Activated effector memory CD4-positive, alpha-beta T cell treated with Interleukin-2 at 50 U/mL for 16 hours (primary cell): ENCODE measurements around the gene NT5DC1.
"Not testable (repeated sequence)": the region's sequence is repeated elsewhere in the genome, so short reads cannot be mapped to it uniquely, and the experiment has no call there.

Experiments used
- DNase-seq: peaks from one replicate; pipeline ENCODE4 v3.0.0-alpha.2; 2020

Gene NT5DC1

DNA sequence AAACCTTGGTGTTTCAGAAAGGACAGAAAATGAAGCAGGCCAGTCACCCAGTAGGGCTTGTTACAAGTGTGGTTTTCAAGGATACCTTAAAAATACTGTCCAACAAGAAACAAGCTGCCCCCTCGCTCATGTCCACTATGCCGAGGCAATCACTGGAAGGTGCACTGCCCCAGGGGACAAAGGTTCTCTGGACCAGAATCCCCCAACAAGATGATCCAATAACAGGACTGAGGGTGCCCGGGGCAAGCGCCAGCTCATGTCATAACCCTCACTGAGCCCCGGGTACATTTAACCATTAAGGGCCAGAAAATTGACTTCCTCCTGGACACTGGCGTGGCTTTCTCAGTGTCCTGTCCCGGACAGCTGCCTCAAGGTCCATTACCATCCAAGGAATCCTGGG lies 6.6 kb upstream of the NT5DC1 start:
- DNase-seq = no peak

DNA sequence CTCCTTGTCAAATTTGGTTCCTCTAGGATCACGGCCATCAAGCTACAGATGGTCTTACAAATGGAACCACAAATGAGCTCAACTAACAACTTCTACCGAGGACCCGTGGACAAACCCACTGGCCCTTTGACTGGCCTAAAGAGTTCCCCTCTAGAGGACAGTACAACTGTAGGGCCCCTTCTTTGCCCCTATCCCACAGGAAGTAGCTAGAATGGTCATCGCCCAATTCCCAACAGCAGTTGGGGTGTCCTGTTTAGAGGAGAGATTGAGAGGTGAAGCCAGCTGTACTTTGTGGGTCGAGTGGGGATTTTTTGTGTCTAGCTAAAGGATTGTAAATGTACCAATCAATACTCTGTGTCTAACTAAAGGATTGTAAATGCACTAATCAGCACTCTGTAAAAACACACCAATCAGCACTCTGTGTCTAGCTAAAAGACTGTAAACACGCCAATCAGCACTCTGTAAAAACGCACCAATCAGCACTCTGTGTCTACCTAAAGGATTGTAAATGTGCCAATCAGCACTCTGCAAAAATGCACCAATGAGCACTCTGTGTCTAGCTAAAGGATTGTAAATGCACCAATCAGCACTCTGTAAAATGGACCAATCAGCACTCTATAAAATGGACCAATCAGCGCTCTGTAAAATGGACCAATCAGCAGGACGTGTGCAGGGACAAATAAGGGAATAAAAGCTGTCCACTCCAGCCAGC lies 4.4 kb upstream of the NT5DC1 start:
- DNase-seq = not testable (repeated sequence)

DNA sequence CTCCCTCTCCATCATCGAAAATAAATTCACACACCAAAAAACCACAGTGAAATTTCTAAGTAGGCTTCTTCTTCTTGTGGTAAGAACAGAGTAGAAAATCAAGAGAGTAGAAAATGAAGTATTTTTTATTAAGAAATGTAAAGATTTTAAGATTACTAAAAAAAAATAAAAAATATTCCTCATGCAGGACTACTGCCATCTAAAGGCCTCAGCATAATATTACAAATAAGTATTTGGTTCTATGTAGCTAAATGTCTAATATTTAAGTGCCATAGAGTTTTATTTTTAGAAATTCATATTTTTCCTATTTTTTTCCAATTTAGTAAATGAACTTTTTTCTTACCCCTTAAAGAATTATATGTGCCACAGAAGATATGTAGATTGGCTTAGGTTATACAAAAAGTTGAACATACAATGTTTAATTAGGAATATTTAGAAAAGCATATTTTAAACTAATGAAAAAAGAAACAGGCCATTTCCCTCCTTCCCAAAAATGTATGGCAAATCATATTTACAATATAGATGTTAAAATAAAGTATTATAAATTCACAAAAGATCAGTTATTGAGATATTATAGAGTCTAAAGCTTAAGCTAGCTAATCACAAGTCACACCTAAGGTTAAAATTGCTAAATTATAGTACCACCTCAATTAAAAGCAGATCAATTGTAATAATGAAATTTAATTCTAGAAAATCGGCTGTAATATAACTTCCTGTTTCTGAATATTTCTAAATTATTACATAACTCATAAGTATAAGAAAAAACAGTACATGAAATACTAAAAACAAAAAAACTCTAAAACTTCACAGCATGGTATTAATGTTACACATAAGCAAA lies 3.5 kb upstream of the NT5DC1 start:
- DNase-seq = no peak

DNA sequence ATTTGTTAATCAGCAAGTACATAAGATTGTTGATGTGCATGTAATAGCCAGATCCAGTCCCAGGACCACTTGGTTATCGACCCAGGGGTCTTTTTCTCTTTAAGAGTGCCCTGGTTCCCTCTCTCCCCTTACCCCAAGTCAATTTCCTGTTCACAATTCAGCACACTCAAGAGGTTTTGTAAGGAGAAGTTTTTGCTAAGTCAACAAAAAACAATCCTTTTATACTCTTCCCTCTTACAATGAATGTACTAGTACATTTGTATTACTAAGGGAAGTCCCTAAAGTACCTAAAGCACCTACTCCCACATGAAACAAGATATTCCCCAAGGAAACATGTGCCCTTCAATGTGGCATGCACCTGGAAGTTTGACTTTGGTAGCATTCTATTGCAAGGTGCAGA lies 1.6 kb upstream of the NT5DC1 start:
- no peak for DNase-seq

DNA sequence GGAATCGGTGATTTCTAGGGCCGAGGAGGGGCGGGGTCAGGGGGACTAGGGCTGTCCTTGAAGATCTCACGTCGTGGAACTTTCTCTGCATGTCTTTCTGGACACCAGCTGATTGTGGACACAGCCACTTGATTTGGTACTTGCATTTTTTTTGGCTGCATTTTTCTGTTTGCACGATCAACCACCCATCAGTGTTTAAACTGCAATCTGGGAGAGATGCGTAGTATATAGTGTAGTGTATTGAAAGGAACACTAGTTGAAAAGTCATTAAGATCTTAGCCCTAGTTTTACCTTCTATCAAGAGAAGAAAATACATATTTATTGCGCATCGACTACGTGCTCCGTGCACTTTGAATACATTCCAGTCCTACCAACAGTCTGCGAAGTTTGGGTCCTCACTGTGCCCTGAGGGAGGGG lies 657 bp downstream of the NT5DC1 start:
- DNase-seq = no peak

DNA sequence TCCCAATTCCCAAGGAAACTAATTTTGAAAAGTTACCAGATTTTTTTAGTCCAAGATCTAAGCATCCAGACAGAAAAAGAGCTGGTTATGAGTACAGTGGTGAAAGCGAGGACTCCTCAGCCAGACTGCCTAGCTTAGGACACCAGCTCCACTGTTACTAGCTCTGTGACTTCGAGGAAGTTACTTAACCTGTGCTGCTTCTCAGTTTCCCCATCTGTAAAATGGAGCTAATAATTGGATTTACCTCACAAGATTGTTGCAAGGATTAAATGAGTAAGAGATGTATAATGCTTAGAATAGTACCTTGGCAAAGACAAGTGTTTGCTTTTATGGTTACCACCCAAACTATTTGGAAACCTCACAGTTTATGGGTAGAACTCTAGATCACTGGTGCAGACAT lies 1.1 kb downstream of the NT5DC1 start:
- DNase-seq = no peak

DNA sequence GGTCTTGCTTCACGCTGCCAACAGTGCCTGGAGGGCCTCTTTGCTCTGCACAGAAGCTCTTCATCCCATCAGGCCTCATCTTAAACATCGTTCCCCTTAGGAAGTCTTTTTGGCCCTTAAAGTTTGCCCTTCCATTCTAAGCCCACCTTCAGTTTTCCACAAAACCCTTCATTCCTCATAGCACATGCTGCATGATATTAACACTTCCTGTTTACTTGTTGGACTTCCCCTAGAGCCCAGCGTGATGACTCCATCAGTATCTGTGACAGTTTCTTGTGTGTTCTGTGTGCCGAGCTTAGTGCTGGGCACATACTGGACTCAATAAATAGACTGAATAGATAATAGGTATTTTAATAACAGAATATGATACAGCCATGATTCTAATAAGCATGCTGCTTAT lies 2.2 kb downstream of the NT5DC1 start:
- DNase-seq = no peak

DNA sequence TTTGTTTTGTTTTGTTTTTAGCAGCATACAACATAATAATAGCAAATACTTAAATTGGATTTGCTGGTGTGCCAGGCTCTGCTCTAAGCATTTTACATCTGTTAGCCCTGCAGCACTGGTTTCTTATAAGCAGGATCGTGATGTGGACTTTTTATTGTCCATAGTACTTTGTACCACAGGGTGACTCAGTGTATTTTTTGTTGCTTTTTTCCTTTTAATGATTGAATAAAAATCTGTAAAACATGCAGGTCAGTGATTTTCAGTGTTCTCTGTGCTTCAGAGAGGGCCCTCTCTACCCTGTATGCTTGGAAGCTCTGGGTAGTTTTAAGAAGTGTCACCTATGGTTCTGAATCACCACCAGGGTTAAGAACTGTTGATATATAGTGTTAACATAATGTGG lies 4.0 kb downstream of the NT5DC1 start:
- no peak for DNase-seq

DNA sequence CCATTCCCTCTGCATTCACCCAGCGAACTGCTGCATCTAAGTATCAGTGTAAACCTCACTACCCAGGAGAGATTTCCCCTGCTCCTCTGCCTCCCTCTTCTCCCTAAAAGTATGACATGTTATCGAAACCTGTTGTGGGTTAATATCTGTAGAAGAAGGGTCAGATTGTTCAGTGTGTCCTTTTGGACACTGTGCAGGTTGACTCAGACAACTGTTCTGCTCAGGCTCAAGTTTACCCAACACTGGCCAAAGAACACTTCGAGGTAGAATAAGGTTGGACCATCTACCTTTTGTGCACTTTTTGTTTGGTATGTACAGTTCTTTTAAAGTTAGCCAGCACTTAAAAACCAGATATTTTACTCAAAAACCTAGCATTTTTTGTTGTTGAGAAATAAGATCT lies 4.6 kb downstream of the NT5DC1 start:
- DNase-seq = no peak

DNA sequence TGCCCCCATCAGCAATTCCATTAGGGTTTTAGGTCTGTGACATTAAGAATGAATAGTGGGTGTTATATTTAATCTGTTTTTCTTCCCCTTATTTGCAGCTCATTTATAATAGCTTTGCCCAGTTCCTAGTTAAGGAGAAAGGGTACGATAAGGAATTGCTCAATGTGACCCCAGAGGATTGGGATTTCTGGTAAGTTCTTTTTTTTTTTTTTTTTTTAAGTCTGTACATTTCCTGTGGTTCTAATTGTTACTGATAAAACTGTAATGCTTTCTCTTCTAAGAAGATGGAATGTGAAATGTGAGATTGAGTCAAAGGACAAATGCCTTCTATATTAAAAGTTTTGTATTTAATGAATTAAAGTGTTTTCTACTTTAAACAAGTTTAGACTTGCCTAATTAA lies 5.5 kb downstream of the NT5DC1 start:
- DNase-seq = no peak

DNA sequence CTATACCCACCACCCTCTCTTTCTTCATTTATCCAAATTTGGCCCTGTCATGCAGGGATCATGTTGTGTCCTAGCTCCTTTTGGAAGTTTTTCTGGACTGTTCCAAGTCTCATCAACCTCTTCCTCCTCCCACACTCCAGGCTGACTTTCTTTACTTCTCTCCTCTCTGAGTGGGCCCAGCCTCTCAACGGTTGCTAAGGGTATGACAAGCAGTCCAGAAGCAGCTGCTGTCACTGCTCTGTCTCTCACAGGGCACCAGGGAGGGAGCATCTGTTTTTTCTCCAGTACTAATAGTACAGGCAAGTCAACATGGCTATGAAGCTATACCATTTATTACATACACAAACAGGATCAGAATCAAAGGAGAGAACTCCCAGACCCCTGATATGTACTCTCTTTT lies 8.2 kb downstream of the NT5DC1 start:
- no peak for DNase-seq

DNA sequence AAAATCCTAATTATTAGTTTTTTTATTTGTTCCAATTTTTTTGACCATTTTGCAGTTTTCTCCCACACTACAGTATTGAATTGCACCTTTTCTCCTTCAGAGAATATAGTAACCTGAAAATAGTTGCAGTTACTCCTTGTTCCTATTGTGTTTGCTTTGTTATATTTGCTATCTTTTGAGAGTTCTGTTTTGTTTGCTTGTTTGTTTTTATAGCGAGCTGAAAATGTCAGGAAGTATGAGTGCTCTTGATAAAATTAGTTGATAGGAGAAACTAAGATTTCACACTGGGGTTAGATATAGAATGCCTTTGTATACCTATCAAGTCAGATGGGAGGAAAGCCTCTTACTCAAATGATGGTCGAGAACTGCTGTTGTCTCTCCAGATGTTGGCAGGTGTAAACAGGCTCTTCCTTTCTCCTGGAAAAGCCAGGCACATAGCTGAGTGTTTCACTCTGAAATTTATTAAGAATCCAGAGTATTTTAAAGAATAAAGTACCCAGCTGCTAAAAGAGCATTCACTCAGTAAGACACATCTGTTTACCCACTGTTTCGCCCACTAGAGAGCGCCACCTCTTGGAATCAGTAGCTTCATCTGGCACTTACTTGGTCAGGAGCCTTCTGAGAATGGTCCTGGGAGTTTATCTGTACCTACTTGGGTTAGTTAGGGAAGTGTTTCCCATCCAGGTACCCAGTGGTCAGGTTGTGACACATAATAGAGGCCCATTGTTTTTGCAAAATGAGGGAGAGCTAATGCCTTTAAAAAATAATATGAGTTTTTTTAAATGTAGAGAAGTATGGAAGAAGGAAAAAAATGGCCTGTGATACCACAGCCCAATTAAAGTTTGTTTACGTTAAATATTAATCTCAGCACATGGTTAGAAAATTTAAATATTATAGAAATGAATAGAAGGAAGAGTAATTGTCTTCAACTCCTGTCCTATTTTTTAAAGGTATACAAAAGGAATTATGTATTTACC lies 11.2 kb downstream of the NT5DC1 start:
- DNase-seq = no peak

DNA sequence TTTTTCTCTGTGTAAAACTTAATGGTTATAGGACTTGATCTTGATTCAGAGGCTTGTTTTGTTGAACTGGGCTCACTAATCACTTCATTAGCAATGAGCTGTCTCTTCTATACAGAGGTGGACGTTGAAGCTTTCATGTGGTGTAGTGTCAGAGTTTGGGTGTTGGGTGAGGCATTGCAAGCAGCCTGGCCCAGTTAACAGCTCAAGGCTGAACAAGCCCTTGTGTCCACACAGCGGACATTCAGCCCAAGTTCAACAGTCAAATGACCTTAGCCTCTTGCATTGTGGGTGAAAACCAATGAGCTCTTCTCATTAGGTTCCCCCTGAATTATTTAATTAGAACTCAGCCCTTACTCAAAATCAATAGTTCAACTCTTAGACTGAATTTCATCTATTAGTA lies 12.7 kb downstream of the NT5DC1 start:
- DNase-seq = no peak

DNA sequence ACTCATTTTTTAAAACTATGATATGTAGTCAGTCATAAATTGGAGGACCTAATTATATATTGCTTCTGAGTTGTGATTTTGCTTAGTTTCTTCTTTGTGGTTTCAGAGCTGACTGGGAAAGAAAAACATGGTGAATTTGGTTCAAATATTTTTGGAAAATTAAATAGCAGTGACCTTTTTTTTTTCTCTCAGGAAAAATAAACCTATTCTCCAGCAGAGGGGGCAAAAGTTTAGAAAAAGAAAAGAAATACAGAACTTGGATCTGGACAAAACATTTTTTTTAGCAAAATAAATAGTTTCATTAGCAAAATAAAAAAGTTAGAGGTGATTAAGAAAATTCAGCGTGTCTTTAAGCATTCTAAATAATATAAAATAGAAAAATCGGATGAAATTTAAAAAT lies 15.1 kb downstream of the NT5DC1 start:
- DNase-seq = no peak

DNA sequence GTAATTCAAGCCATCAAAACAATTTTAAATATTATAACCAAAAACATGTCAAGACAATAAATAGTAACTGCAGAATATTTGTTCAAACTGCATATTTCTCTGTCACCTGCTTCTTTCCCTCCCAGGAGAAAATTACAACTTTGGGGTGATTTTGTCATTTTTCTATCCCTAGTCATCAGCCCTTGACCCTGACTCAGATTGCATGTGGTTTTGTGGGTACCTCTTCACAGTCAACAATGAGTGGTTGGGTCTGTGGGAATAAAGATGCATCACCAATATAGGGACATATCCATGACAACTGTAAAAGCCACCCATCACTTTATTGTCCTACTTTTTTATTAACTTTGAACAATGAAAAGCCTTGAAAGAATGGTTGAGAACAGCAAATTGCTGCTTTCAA lies 18.0 kb downstream of the NT5DC1 start:
- DNase-seq = no peak

DNA sequence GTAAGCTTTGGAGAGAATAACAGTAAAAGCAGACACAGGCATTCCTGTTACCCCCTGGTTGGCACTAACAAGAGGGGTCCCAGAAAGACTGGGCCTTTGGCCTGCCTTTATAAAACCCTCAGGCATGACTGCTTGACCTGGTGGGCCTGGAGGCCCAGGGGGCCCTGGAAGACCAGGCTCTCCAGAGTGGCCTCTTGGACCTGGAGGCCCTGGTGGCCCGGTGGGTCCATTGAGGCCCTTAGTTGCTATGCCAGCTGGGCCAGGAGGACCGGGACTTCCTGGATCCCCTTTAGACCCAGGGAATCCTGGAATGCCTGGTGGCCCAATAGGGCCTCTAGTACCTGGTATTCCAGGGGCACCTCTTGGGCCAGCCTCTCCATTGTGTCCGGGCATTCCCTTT lies 19.8 kb downstream of the NT5DC1 start:
- DNase-seq = no peak

DNA sequence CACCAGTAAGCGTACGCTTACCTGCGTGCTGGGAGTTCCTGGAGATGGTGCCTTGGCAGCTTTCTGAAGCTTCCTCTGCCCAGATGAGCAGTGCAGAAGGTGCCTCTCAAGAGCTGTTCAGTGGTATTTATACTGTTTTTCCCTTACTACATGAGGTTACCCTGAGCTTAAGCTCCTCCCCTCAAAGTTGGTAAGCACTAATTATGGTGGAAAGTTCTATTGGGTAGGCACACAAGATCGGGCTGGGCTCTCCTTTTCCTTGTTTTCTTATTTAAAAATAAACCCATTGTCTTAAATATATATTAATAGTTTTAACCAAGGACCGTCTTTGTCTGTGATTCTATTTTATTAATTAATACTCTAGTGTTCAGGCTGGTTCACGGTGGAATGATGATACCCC lies 25.4 kb downstream of the NT5DC1 start, which contains the start of gene COL10A1:
COL10A1 (minus strand) TSS at position 101 of the 400 bp plus-strand sequence. CDS start 640 bp downstream, outside the sequence.
- no peak for DNase-seq

DNA sequence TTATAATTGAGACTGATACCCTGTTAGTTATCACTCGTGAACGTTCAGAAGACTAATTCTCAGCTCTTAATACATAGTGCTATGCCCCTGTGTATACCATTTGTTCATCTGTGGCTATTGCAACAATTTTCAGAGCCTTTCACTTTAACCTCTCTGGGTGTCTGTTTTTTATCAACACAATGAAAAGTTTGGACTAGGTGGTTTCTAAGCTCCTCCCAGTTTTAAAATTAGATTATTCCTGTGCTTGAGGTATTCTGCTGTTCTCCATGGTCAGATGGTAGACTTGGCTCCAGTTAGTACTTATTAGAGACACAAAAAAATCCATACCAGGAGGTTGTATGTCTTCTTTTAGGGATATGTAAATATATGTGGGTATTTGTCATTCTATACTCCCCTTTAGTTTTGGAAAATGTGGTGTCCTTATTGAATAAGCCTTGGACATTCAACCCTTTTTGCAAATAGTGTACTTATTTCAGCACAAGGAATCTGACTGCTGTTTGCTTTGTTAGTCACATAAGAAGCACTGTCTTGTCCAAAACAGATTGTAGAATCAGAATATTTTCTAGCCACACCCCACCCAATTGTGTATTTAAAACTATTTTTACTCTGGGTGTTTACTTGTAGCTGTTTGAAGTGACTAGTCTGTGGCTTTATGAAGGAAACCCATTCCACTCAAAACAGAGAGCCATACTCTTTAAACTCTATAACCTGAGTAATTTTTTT lies 27.3 kb downstream of the NT5DC1 start:
- DNase-seq = no peak

DNA sequence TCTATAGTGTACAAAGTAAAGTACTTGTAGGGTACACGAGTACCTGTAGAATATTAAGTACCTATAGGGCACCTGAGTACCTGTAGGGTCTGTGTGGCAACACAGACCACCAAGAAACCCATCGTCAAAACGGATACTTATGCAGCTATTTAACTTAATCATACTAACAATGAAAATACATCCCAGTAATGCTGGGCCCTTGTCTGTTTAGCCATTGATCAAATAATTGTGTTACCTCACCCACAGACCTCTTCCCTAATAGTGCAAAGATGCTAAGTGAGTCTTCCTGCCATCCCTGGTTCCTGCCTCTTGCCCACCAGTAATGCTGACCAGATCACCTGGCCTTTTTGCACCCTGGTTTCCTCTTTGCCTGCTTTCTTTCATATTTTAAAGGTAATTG lies 32.8 kb downstream of the NT5DC1 start:
- no peak for DNase-seq

DNA sequence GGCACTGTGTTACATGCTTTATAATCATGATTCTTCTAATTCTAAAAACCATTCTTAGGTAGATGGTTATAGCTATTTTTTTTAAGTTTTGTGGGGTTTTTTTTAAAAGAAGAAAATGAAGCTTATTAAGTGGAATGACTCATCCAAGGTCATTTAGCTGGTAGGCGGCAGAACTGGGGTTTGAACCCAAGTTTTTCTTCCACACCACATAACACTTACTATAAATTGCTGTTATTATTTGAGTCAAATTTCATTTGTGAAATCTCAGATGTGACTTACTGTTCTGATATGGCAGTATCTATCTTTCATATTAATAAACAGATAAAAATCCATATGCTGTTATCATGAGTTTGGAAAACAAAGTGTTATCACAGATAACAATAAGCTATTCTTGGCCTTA lies 35.7 kb downstream of the NT5DC1 start:
- DNase-seq = no peak

DNA sequence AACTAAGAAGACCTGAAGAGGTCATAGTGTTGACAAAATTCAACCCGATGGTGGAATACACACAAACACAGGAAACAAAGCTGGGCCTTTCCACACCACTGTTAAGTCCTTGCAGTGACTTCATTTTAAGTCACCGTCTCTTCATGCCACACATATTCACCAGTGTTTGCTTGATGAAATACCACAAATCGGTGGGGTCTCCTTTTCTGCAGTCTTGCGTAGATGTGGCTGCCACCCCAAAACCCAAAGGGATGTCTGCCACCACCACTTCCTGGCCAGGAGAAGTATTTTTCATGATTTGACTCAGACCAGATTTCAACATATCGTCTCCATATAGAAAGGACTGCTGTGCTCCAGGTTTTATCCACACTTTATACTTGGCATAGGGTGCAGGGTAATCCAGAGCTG lies 36.3 kb downstream of the NT5DC1 start:
- no peak for DNase-seq

DNA sequence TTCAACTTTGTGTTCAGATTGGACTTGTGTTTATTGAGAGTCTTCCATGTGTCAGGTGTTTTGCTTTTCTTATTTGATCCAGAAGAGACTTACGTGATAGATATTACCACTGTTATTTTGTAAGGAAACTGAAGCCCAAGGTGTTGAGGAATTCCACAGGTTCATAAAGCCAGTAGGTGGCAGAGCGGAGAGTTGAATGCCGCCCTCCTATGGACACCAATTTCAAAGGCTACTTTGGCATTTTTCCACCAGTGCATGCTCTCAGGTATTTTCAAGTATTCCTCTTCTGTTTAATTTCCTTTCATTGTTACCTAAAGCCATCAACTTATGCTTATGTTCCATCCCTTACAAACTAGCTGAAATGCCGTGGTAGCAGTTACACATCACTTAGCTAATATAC lies 39.3 kb downstream of the NT5DC1 start:
- DNase-seq = no peak

DNA sequence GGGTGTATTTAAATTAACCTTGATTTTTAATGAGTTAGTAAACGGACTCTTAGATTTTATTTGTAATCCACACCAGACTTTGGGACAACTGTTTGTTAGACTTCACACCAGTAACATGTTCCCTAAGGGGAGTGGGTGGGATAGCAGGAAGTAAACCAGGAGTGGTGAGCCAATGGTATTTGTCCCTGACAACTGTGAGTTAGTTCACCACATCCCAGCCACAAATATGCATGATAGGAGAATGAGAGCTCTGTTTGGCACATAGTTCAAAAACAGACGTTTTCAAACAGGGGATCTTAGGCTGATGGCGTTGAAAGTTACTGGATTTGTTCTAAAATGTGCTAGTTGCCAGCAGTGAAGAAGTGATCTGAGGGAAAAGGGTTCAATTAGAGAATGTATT lies 44.0 kb downstream of the NT5DC1 start:
- no peak for DNase-seq
